GM19467 (cell line): ENCODE measurements around the gene ALK.

Source experiments
- ATAC-seq: cut with Tn5 transposase; IDR thresholded peaks from one replicate; pipeline ENCODE4 v1.9.1; 2021; ENCODE audit warnings: mild to moderate bottlenecking, moderate library complexity; ENCODE audit not compliant: unreplicated experiment

The ALK gene

DNA sequence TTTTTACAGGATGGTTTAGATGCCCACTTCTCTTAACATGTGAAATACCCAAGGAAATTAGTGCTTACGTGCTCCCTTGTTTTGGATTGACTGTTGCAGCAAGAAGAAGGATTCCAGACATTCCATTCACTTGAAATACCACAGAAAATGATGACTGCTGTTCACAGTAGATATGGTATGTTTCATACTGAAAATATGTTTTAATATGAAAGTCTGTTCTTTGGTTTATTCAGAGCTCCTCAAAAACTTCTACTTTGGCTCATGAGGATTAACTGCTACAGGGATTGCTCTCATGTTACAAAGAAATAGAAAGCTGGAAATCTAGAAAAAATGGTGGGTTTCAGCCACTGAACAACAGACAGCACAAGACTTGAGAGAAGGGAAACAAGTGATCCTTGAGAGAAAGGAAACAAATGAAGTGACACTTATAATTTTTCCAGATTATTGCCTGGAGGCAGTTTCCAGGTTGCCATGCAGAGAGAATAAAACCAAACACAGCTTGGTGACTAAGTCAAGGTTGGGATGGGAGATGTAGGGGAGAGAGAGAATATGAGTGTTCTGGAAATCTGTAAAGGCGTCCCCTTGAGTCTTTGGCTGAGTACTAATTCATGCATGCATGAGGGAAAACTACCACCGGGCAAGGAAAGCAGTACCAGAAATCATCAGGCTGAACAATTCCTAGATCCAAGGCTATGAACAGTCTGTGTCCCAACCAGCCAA lies 458.0 kb downstream of the ALK start:
- ATAC-seq: no peak

GRCh38 chr2:29462293-29462692 lies 459.1 kb downstream of the ALK start:
- ATAC-seq: no peak

- ATAC-seq: no peak
These were observed 461.2 kb downstream of the ALK start for GRCh38 chr2:29460190-29460589.

- no peak for ATAC-seq
These were observed 461.8 kb downstream of the ALK start for GRCh38 chr2:29459445-29460179.

DNA sequence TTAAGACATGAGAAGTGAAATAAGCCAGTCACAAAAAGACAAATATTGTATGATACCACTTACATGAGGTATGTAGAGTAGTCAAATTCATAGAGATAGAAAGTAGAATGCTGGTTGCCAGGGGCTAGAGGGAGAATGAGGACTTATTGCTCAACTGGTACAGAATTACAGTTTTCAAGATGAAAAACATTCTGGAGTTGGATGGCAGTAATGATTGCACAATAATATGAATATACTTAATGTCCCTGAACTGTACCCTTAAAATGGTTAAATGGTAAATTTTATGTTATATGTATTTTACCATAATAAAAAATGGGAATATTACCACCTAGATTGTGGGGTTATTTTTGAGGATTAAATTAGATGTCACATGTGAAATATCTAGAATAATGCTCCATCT lies 465.0 kb downstream of the ALK start:
- ATAC-seq: no peak

GRCh38 chr2:29455200-29455860 lies 466.1 kb downstream of the ALK start:
- no peak for ATAC-seq

DNA sequence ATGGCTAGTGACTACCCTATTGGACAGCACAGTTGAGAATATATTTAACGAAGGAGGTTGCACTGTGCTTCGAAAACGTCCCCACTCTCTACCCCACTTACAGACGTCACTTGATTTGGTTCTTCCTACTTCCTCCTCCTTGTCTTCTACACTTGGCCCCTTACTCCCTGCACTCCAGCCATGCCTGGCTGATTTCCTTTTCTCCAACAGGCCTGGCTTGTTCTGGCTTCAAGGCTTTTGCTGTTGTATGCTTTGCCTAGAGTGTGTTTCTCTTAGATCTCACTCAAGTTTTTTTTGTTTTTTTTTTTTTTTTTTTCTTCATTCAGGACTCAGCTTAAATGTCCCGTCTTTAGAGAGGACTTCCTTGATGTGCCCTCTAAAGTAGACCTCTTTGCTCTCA lies 469.4 kb downstream of the ALK start:
- ATAC-seq: no peak

DNA sequence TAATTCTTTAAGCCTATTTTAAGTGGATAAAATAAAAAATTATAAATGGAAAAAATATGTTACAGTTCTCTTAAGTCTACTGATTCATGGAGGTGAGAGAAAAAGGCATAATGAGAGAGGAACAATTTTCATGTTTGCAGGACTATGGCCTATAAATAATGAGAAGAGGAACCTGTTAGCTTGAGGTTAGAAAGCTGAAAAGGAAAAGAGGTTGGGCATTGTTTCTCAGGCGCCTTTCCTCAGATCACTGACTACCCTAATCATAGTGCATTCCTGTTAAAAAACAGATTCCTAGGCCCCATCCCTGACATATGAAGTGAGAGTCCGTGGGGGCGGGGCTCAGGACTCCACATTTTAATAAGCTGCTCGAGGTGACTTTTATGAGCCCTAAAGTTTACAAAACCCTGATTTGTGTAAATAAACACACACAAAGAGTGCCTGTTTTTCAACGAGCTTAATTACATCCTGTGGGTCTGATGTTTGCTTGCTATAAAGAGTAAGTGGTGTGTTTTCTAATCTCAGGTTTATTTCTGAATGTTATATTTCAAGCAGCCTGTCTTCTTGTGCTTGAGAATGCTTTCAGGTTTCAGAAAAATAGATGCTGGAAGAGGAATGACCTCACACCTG lies 470.7 kb downstream of the ALK start:
- no peak for ATAC-seq

DNA sequence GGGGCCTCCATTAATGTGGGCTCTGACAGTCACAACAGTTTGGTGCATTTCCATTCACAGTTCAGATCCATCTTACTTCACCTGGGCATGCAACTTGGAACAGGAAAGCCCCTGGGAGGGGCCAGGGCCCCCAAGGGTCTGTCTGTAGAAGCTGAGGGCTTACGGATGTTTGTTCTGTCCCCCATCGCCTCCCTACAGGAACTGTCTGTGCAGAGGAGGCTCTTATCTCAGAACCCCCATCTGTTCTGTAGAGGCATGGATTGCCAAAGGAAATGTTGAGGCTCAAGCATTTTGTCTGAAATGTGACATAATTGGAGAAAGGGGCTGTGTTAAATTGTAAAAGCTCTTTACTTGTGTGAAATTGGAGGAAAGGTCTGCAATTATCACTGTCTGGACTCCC lies 471.9 kb downstream of the ALK start:
- ATAC-seq: no peak

- no peak for ATAC-seq
These were observed 473.2 kb downstream of the ALK start for GRCh38 chr2:29448096-29448688.

- ATAC-seq: no peak
These were observed 473.9 kb downstream of the ALK start for GRCh38 chr2:29447513-29447912.

GRCh38 chr2:29446847-29447246 lies 474.5 kb downstream of the ALK start:
- no peak for ATAC-seq

DNA sequence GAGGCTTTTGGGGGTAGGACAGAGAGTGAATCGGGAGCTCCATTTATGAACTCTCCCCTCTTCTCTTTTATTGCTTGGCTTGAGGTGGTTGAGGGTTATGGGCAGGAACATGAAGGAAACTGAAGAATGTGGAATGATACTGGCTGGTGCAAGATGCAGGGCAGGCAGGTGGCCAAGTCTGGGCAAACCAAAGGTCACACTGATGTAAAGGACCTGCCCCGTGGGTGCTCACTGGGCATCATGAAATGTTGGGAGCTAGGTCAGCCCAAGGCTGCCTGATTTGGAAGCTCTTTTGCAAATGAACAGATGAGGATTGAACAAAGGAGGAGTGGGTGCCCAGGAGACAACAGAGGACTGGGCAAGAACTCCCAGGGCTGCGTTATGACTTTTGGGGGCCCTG lies 477.2 kb downstream of the ALK start:
- ATAC-seq: no peak

GRCh38 chr2:29443627-29444026 lies 477.8 kb downstream of the ALK start:
- ATAC-seq: no peak

DNA sequence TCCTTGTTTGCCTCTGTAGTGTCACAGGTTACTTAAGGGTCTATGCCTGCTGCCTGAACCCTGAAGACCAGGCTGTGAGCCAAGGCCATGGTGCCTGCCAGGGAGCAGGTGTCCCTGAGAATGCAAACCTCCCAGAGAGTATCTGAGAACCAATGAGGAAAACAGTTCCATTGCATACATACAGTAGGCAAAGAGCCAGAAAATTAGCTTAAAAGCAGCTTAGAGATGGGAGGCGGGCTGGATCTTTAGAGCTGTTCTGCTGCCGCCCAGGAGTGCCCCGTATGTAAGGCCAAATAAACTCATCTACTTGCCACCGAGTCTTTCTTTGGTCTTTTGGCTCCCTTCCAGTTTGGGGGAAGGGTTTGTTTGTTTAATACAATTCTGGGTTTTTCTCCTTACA lies 478.2 kb downstream of the ALK start:
- ATAC-seq: no peak

DNA sequence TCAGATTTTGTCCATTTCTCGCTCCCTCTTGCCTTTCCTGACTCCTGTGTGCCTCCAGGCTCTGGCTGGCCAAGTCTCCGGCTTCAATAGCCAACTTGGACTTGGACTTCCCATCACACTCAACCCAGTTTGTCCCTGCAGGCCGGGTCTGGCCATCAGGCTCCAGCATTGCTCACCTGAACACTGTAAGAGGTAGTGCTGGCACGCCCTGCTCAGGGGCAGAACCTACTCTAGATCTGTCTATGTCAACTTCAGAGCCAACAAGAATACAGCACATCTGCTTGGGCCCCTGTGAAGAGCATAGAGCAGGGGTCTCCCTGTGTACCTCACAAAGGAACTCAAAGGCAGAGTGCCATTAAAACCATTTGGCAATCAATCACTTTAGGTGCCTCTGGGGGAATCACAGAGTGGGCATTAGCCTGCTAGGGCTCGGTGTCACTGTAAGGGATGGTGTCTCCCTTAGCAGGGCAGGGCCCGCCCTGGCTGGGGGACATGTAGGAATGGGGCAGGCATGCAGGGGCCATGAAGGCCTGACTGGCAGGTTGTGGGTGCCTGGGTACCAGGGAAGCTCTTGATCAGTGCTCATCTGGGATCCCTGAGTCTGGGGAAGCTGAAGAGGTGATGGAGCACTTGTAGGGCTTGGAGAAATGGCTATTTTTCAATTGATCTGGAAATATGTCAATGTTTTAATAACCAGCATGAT lies 480.3 kb downstream of the ALK start:
- no peak for ATAC-seq

- no peak for ATAC-seq
These were observed 487.5 kb downstream of the ALK start for GRCh38 chr2:29433920-29434319.

DNA sequence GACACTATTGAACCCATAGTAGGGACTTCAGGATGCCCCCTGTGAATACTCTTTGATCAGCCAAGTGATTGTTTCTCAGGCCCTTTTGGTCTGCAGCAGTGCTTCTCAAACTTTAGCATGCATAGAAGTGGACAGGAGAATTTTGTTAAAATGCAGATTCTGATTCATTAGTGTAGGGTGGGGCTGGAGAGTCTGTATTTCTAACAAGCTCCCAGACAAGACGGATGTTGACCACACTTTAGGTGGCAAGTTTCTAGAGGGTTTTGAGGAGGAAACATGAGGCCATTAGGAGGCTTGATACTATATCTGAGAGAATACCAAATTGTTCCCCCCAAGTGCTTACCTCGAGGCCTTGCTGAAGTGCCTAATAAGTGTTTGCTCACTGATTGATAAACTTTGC lies 488.3 kb downstream of the ALK start:
- ATAC-seq: no peak

- no peak for ATAC-seq
These were observed 489.9 kb downstream of the ALK start for GRCh38 chr2:29431485-29431884.

DNA sequence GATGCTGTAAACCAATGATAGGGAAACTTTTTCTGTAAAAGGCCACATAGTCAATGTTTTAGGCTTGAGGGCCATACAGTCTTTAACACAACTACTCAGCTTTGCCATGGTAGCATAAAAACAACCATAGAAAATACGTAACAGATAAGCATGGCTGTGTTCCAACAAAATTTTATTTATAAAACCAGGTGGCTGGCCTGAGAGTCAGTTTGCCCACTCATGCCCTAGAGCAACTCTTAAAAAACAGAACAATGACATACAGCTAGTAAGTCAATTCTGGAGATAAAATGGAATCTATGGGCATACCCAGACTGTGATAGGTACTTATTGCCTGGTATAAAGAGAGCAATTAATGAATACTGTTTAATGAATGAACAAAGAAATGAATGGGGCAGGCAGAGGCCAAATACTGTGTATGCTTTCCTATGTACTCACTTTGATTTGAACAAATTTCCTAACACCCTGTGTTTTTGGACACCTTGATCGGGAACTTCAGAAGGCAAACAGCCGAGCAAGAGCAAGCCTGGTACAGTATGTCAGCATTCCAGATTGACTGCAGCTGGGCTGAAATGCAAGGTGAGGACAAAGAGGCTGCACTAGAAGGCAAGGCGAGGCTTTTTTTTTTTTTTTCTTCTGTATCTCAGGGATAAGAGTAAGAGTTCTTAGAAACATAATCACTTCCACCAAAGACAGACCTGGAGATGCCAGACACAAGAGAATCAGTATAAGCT lies 490.8 kb downstream of the ALK start:
- ATAC-seq: no peak
